SK-N-SH (cell line): Measurements from ENCODE around the gene MRGPRG.

ENCODE experiments used
- CHD2 ChIP-seq: fragments of 150-350 bp; IDR thresholded peaks from 2 replicates; pipeline ENCODE4 v1.6.1; 2018; ENCODE audit warnings: low read length; ENCODE audit not compliant: partially characterized antibody
- EP300 ChIP-seq, 2 experiments: IDR thresholded peaks; 2 replicates each; pipeline versions ENCODE4 v1.4.0 to v1.6.1; 2012; ENCODE audit warnings: borderline replicate concordance in 1 of 2, low read depth in 1 of 2, low read length in 1 of 2
- FOSL2 ChIP-seq: IDR thresholded peaks from 2 replicates; pipeline ENCODE4 v1.4.0; 2012; ENCODE audit warnings: low read depth, mild to moderate bottlenecking, moderate library complexity, borderline replicate concordance
- MXI1 ChIP-seq: IDR thresholded peaks from 2 replicates; pipeline ENCODE4 v1.6.1; 2012; ENCODE audit warnings: mild to moderate bottlenecking, low read depth, low read length, improper control_type of control experiment
- NRF1 ChIP-seq: IDR thresholded peaks from 2 replicates; pipeline ENCODE4 v1.6.1; 2012; ENCODE audit warnings: low read depth, mild to moderate bottlenecking, low read length
- RAD21 ChIP-seq: IDR thresholded peaks from 2 replicates; pipeline ENCODE4 v1.6.1; 2012; ENCODE audit warnings: mild to moderate bottlenecking, low read length
- SIN3A ChIP-seq: IDR thresholded peaks from 2 replicates; pipeline ENCODE4 v1.6.1; 2012; ENCODE audit warnings: low read depth, mild to moderate bottlenecking, low read length, moderate library complexity, borderline replicate concordance
- TAF1 ChIP-seq: IDR thresholded peaks from 2 replicates; pipeline ENCODE4 v1.6.1; 2012; ENCODE audit warnings: low read depth, mild to moderate bottlenecking, low read length, moderate library complexity, borderline replicate concordance
- TCF12 ChIP-seq: IDR thresholded peaks from 2 replicates; pipeline ENCODE4 v1.4.0; 2012
- YY1 ChIP-seq: IDR thresholded peaks from 2 replicates; pipeline ENCODE4 v1.4.0; 2012; ENCODE audit warnings: low read depth, mild to moderate bottlenecking
- TF ChIP-seq, protein P1 (sequence below): IDR thresholded peaks from 2 replicates; pipeline ENCODE4 v1.4.0; 2012; ENCODE audit warnings: low read depth
- TF ChIP-seq, protein P2 (sequence below): fragments of 200-600 bp; sonication (generic); IDR thresholded peaks from 2 replicates; pipeline ENCODE4 v1.6.1; 2017; ENCODE audit warnings: antibody characterized with exemption, mild to moderate bottlenecking, moderate library complexity
- TF ChIP-seq, protein P3 (sequence below): fragments of 150-350 bp; IDR thresholded peaks from 2 replicates; pipeline ENCODE4 v1.6.1; 2017; ENCODE audit warnings: antibody characterized with exemption, low read length, low read depth, borderline replicate concordance
- TF ChIP-seq, protein P4 (sequence below): fragments of 150-350 bp; IDR thresholded peaks from 2 replicates; pipeline ENCODE4 v1.6.1; 2016; ENCODE audit warnings: mild to moderate bottlenecking, low read depth, low read length

DNA sequence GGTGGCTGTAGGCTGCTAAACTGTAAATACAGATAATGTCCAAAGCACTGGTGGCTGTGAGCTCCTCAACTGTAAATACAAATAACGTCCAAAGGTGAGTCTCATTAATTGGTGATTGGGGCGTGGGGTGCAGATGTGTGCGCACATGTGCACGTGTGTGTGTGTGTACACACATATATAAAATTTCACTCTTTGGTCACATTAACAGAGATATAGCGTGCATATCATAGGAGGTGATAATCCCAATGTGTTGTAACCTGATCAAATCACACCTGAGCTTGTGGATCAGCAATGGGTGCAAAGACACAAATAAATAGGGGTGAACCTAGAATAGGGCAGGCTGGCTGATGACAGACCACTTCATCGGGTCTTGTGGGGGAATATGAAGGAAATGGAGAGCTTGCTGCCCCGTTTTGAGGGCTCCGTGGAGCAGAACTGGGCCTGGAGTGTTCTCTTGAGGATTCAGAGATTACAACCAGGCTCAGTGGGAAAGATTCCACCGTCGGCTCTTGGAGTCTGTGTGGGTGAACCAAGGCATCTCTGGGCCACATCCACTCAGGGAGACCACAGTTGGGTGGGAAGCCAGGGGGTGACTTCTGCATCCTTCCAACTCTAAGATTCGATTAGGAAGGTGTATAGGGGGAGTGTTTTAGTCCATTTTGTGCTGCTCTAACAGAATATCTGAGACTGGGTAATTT, 28.6 kb downstream of the MRGPRG start:
- TF ChIP-seq, protein P1, sequence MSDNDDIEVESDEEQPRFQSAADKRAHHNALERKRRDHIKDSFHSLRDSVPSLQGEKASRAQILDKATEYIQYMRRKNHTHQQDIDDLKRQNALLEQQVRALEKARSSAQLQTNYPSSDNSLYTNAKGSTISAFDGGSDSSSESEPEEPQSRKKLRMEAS = no peak
- TF ChIP-seq TAF1 (no peak), MXI1 (no peak), EP300 (IDR thresholded peaks at IDR 0.05; ENCODE audit: borderline replicate concordance in 1 of 2, low read depth in 1 of 2, low read length in 1 of 2) (no peak), CHD2 (no peak), RAD21 (no peak), FOSL2 (no peak), TCF12 (no peak), SIN3A (no peak), YY1 (no peak), NRF1 (no peak)
- TF ChIP-seq, protein P2, sequence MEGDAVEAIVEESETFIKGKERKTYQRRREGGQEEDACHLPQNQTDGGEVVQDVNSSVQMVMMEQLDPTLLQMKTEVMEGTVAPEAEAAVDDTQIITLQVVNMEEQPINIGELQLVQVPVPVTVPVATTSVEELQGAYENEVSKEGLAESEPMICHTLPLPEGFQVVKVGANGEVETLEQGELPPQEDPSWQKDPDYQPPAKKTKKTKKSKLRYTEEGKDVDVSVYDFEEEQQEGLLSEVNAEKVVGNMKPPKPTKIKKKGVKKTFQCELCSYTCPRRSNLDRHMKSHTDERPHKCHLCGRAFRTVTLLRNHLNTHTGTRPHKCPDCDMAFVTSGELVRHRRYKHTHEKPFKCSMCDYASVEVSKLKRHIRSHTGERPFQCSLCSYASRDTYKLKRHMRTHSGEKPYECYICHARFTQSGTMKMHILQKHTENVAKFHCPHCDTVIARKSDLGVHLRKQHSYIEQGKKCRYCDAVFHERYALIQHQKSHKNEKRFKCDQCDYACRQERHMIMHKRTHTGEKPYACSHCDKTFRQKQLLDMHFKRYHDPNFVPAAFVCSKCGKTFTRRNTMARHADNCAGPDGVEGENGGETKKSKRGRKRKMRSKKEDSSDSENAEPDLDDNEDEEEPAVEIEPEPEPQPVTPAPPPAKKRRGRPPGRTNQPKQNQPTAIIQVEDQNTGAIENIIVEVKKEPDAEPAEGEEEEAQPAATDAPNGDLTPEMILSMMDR = no peak
- TF ChIP-seq, protein P3, sequence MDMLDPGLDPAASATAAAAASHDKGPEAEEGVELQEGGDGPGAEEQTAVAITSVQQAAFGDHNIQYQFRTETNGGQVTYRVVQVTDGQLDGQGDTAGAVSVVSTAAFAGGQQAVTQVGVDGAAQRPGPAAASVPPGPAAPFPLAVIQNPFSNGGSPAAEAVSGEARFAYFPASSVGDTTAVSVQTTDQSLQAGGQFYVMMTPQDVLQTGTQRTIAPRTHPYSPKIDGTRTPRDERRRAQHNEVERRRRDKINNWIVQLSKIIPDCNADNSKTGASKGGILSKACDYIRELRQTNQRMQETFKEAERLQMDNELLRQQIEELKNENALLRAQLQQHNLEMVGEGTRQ = no peak
- TF ChIP-seq, protein P4, sequence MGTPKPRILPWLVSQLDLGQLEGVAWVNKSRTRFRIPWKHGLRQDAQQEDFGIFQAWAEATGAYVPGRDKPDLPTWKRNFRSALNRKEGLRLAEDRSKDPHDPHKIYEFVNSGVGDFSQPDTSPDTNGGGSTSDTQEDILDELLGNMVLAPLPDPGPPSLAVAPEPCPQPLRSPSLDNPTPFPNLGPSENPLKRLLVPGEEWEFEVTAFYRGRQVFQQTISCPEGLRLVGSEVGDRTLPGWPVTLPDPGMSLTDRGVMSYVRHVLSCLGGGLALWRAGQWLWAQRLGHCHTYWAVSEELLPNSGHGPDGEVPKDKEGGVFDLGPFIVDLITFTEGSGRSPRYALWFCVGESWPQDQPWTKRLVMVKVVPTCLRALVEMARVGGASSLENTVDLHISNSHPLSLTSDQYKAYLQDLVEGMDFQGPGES = no peak
